Left cardiac atrium (tissue), 4 donors: Measurements from ENCODE around the gene WDR20. TPM values are rescaled to one million over a fixed set of nuclear protein-coding genes. Genes with fewer than 3 reads are reported as not detected.

Experiments
- ATAC-seq, 2 donors: fragments of 200-7000 bp; cut with Tn5 transposase; one replicate each; pipeline ENCODE4 v1.9.1; 2020; ENCODE audit warnings: mild to moderate bottlenecking in 2 of 2, moderate library complexity in 2 of 2
- DNase-seq: peaks from one replicate; pipeline ENCODE4 v3.0.0-alpha.2; 2020
- intact Hi-C, 2 donors: fragments of 100-400 bp; cut with DNase I; formaldehyde crosslinking; loops; one replicate each; pipeline versions ENCODE4 v1.14.1 to v1.15.1; 2022 to 2023
- total RNA-seq, 2 donors: library from RNA; stranded (reverse); fragmentation: NEBNext Ultra II Directional; extraction: Animal tissue kit (Norgen Biotek cat#: 25700); gene quantifications; one replicate each; pipeline ENCODE4 v1.2.1, GENCODE V29; 2021
- donor health status: DM: no; HTN: yes; CAD: no.
- donor health status: DM: no; HTN: yes; CAD: no; lungs with severe emphysema.
- donor health status: DM: yes; HTN: yes; CAD: no.
- donor health status: Dilated cardiomyopathy.

Gene WDR20
- total RNA-seq, 2 donors from 2014 or later = 23.3 to 23.7 TPM

DNA sequence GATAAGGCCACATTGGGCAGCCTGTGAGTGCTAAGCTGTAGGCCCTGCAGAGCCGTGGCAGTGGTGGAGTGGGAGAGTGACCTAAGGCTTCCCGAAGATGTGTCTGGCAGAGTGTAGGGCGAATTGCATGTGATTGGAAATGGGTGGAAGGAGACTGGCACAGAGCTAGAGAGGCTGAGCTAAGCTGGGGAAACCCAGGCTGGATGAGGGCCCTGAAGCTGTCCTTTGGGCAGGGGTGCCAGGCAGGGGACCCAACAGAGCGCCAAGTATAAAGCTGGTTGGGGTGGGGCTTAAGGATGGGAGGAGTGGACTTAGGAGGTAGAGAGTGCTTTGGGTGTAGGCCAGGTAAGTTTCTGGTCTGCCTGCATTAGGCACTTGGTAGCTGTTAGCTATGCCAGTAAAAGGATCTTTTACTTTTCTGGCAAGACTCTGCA is 47.9 kb downstream of the WDR20 start:
- intact Hi-C loops = no loop called here
- DNase-seq (no peak), ATAC-seq (peak; percentile 47 to 77)

DNA sequence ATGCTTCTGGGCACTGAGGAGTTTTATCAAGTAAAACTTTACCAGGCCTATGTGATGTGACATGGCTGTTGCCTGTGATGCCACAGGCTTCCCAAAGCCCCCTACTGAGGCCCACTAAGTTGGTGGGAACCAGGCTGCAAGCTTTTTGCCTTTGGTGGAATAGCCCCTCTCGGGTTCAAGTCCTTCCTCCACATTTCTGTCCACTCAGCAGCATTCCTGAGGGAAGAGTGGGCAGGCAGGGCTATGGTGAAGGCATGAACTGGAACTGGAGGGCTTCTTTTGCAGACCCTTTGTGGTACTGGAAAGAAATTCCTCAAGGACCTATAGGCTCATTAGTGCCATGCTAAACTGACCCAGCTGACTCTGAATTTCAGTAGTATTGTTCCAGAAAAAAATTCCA is 48.5 kb downstream of the WDR20 start:
- no peak for ATAC-seq
- intact Hi-C loops = no loop called here
- no peak for DNase-seq

DNA sequence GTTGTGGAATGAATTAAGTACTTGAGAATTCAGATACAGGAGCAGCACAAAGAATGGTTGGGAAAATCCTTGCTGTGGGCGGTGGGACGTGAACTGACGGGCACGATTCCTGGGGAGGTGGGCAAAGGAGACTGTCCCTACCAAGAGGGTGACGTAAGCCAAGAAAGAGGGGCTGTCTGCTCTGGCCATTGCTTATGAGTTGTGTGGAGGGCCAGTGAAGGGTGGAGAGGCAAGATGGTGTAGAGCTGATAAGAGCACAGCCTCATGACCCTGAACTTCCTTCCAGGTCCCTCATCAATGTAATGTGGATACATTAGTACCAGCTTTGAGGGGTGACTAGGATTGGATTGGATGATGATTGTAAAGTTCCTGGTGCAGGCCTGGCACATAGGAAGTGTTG is 50.2 kb downstream of the WDR20 start:
- intact Hi-C loops = no loop called here
- DNase-seq = no peak
- no peak for ATAC-seq

DNA sequence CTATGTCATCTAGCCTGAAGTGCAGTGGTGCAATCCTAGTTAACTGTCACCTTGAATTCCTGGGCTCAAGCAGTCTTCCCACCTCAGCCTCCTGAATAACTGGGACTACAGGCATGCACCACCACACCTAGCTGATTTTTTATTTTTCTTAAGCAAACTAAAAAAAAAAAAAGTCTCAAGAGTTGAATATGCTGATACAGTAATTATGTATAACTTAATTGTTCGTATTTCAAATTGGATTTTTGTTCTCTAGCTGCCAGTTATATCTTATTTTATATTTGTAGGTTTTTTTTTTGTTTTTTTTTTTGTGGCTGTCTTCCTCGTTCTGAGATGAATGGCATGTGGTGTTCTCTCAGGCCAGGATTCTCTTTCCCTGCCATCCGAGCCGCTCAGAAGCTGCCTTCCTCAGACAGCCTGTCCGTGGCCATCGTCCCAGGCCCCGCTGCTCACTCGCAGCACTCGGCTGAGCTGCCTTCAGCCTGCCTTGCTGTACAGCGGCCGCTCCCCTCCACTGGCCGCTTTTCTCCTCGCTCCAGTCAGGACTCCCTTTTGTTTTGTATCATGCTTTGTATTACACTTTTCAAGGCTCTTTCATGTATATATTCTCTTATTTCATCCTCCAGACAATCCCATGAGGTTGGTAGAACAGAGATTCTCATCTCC is 53.3 kb downstream of the WDR20 start:
- no peak for ATAC-seq

DNA sequence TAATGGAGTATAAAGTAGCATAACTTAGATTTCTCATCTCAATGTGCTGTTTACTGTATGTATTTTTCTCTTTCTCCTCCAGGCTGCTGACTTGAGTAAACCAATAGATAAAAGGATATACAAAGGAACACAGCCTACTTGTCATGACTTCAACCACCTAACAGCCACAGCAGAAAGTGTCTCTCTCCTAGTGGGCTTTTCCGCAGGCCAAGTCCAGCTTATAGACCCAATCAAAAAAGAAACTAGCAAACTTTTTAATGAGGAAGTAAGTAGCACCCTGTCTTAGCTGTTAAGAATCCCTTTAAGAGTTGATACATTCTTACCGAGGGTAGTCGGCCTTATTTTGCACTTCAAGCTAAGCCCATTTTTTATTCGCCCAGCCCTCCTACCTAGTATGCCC is 55.2 kb downstream of the WDR20 start:
- intact Hi-C loops = no loop called here
- ATAC-seq (no peak), DNase-seq (no peak)

More for the DNA sequence above, 53.3 kb downstream of the WDR20 start:
- no peak for DNase-seq
- intact Hi-C loops = no loop called here

DNA sequence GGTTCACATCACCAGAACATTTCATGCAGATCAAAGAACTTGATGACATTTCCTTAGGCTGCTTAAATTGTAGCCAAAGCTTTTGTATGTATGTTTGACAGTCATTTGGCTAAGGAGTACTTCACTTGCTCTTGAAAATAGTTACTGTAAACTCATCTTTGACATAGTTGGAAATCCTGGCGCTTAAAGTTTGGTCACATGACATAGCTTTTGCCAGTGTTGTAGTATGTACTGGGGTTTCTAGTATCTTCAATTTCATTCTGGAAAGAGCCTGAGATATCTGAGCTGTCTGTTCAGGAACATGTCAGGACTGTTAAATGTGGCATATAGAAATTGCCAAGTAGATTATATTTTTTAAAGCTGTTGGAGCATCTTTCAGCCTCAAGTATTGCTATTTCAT is 55.7 kb downstream of the WDR20 start:
- intact Hi-C loops = no loop called here
- DNase-seq (no peak), ATAC-seq (no peak)

DNA sequence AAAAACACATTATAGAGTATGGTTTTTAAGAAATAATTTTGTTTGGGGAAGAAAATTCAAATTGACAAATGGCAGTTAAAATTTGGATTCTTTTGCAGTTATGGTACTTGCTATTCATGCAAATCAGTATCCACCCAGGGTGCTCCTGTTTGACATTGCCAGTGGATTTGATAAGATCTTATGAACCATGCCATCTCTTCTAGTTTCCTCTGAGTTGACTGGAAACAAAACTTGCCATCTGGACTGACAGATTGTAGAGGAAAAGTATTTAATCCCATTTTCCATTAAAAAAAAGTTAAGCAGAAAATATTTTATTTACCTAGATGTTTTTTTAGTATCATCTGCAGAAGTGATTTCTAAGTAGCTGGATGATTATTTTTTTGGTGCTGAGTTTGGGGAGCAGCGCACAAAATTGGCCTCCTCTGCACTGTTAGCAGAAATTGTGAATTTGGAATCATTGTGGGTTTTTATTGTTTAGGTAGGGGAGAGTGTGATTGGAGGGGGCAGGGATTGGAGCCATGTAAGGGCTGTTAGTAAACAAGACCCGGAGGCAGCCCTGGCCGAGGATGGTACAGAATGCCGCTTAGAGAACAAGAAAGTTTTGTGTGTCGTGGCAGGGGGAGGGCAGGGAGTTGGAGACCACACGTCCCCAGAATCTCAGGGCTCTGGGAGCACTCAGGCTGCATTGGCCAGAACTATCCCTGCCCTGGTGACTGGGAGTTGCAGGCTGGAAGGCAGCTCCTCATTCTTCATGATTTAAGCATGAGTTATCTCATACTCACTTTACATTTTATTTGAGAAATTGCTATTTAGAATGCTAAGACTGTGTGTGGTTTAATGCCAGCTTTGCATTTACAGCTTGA is 56.6 kb downstream of the WDR20 start:
- DNase-seq = no peak
- intact Hi-C loops = no loop called here
- ATAC-seq = no peak

DNA sequence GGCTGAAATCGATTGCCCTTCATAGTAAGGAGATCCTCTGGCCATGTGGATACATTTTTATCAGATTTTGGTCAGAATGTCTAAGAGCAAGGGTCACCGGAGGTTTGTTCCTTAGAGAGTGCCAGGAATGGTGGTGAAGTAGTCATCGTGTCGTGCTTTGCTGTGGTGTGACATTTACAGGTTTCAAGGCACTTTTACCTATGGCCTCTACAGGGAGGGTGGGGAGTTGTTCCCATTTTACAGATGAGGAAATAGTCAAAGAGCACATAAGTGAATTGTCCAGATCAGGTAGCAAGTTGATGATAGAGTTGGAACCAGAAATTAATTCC is 57.2 kb downstream of the WDR20 start:
- intact Hi-C loops = no loop called here
- ATAC-seq = no peak
- no peak for DNase-seq

DNA sequence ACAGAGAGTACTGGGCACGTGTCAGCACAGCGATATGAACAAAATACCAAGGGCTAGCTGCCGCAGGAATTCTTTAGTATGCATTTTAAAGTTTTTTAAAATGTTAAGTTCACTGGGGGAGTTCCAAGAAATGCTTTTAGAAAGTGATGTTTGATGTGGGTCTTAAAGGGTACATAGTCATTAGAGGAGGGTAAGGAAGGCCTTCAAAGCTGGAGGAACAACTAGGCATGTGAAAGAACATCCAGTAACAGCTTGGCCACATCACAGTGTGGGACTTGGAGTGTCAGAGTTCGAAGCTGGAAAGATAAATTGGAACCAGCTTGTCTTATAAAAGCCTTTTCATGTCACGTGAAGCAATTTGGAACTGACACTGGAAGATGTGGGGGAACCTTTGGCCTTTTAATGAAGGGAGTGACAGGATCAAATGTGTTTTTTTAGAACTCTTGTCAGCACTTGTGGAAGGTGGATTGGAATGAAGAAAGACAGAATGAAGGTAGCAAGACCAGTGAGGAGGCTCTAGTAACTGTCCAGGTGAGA is 57.7 kb downstream of the WDR20 start:
- intact Hi-C loops = no loop called here
- ATAC-seq (no peak), DNase-seq (no peak)

DNA sequence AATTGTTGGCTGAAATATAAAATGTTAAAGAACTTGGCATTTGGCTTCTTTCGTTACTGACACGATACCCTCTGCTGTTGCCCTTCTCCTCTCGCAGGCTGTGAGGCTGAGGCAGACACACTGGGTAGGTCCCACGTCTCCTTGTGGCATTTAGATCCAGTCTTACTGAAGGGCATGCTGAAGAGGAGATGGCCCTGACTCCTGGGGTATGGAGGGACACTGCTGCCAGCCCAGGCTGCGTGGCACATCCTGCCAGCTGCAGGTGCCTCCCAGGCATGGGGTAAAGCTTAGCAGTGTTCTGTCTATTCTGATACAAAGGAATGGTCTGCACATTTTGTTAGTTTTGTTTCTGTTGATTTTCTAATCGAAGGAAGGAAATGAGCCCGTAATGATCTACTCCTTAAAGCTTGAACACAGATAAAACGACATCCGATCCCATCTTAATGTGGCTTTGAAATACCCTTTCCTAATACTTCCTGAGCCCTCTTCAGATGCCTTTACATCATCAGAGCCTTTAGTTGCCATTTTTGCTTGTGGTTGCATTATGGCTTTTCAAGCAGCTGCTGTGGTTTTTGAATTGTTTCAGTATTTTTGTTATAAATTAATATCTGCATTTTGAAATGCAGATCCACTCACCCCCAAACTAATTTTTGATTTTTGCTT is 61.1 kb downstream of the WDR20 start:
- intact Hi-C loops = loop anchor here in 1 of 2 donors (10.0 kb wide), 1 partner anchor 56 kb away; no protein-coding TSS in a partner anchor
- ATAC-seq (no peak), DNase-seq (no peak)

DNA sequence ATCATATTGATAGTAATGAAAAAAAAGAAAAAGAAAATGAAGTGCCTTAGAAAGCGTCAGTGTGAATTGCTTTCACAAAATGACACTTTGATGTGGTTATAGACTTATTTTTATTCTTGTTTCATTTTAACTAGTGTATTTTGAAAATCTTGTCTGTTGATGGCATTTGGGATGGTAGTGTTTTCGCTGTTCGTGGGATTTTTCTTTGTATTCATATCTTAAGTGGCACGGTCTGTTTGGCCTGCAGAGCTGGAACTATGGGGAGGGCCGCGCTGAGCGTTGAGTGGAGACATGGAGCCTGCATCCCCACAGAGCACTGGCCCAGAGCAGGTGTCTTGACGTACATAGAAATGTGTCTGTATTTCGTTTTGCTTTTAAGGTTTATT is 61.6 kb downstream of the WDR20 start:
- ATAC-seq = no peak
- intact Hi-C loops = loop anchor here in 1 of 2 donors (10.0 kb wide), 1 partner anchor 57 kb away; no protein-coding TSS in a partner anchor
- DNase-seq = no peak

DNA sequence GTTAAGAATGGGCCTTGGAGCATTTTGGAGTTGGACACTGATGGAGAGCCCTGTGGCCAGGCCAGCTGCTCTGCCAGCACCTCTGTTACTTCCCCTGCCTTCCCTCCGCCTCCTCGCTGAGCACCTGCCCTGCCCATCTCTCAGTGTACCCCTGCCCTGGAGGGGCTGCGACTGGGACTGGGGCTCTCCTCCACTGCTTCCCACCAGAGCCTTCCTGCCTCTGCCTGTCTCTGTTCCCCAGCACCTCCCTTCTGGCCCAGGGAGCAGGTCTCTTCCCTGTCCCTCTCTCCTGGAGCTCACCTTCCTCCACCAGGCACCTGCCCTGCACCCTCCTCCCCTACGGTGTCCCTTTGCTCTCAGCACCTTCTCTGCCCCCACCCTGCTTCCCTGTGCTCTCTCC is 62.1 kb downstream of the WDR20 start:
- intact Hi-C loops = loop anchor here in 1 of 2 donors (10.0 kb wide), 1 partner anchor 57 kb away; no protein-coding TSS in a partner anchor
- ATAC-seq (no peak), DNase-seq (no peak)

DNA sequence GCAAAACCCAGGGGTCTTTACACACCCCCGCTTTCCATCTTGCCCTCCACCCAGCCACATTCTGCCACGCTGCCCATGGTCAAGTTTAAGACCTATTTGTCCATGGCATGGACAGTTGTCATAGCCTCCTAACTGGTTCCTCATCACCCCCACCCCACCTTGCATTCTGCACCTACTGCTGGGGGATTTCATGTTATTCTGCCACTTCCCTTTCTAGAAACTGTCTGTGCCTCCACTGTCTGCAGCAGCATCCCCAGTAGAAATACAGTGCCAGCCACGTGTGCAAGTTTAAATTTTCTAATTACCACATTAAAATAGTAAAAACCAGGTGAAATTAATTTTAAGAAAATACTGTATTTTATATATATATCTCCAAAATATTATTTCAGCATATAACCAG is 63.2 kb downstream of the WDR20 start:
- intact Hi-C loops = loop anchor here in 1 of 2 donors (10.0 kb wide), 1 partner anchor 58 kb away; no protein-coding TSS in a partner anchor
- ATAC-seq (no peak), DNase-seq (no peak)

DNA sequence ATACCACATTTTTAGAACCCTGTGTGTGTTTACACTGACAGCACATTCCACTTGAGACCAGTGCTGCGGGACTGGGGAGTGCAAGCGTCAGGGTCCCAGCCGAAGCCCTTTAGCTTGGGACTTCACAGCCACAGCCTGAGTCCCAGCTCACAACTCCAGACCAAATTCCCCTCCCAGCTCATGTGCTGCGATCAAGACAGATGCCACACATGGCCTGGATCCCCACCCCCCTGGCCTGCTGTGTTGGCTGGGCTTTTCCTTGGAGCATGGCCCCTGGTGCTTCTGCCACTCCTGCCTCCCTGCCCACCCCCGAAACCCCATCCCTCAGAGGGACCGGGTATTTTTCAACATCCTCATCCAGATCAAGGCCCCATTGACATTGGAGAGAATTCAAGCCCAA is 63.7 kb downstream of the WDR20 start:
- intact Hi-C loops = loop anchor here in 1 of 2 donors (10.0 kb wide), 1 partner anchor 59 kb away; no protein-coding TSS in a partner anchor
- ATAC-seq (no peak), DNase-seq (no peak)

DNA sequence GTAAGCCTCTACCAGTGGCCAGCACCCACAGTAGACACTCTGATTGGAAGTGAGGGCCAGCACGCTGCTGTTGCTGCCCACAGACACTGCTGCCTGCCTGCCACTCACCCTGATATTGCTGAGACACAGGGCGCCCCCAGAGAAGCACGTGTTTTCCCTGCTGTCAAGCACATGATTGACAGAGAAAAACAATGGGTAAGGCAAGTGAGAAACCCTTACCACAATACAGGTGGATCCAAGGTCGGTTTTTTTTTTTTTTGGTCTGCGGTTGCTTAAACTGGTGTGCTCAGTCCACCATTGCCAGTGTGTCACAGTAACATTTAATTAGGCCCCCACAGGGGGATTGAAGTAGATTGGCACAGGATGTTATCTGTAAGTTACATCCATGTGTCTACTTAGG is 65.9 kb downstream of the WDR20 start:
- DNase-seq (no peak), ATAC-seq (no peak)
- intact Hi-C loops = loop anchor here in 1 of 2 donors (10.0 kb wide), 1 partner anchor 61 kb away; no protein-coding TSS in a partner anchor

DNA sequence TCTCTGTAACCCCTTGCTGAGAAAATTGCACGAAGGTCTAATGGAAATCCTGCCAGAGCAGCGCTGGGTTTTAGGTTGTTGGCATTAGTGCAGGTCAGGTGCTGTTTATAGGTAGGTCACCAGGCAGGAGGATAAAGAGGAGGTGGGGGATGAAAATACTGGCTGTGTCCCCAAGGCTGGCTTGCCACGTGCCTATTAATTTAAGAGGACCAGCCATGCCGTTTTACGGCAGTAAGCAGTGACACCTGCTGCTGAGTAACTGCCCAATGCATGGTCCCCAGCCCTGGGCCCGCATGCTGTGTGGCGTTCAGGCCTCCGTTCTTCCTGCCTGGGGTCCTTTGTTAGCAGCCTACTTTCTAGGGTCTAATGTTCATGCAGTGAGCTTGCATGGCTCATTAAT is 67.2 kb downstream of the WDR20 start:
- intact Hi-C loops = loop anchor here in 1 of 2 donors (10.0 kb wide), 1 partner anchor 62 kb away; no protein-coding TSS in a partner anchor
- DNase-seq (no peak), ATAC-seq (no peak)

DNA sequence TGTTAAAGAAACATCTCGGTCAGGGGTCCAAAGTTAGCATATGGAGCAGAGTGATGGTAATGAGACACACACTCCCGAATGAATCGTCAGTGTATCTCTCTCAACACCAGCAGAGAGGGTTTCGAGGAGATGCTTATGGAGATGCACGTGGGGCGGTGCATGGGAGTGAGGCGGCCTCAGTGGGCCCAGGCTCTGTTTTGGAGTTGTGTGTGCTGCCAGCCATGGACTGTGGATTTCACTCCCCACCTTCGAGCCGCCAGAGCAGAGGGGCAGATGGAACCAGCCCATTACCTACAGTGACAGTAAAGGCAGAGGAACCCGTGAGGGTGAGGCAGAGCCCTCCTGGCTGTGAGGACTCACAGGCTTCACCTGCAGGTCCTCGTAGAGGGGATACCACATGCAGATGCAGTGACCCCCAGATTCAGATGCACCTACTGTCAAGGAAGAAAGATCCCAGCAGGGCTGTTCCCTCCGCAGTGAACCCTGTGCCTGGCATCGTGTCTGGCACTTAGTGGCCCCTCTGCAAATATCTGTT is 68.2 kb downstream of the WDR20 start:
- intact Hi-C loops = loop anchor here in 1 of 2 donors (10.0 kb wide), 1 partner anchor 63 kb away; no protein-coding TSS in a partner anchor
- DNase-seq (no peak), ATAC-seq (no peak)

DNA sequence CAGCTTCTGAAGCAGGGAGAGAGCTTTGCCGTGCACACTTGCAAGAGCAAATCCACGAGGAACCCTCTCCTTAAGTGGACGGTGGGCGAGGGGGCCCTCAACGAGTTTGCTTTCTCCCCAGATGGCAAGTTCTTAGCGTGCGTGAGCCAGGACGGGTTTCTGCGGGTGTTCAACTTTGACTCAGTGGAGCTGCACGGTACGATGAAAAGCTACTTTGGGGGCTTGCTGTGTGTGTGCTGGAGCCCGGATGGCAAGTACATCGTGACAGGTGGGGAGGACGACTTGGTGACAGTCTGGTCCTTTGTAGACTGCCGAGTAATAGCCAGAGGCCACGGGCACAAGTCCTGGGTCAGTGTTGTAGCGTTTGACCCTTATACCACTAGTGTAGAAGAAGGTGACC is 69.0 kb downstream of the WDR20 start:
- DNase-seq = no peak
- intact Hi-C loops = loop anchor here in 1 of 2 donors (10.0 kb wide), 1 partner anchor 64 kb away; no protein-coding TSS in a partner anchor

More for the DNA sequence above, 69.0 kb downstream of the WDR20 start:
- no peak for ATAC-seq
